Kidney glomerular epithelial cell (primary cell): ENCODE results near the gene CMIP.
"Not testable (repeated sequence)": the region's sequence is repeated elsewhere in the genome, so short reads cannot be mapped to it uniquely, and the experiment has no call there.

Experiments
- DNase-seq: peaks from one replicate; lab custom pipeline; 2025; lab: John Stamatoyannopoulos, UW

CMIP gene

GRCh38 chr16:81517629-81518438 lies 73.2 kb downstream of the CMIP start:
- no peak for DNase-seq

GRCh38 chr16:81518439-81518757 lies 73.8 kb downstream of the CMIP start:
- DNase-seq: no peak

- DNase-seq: no peak
These were observed 74.9 kb downstream of the CMIP start for GRCh38 chr16:81519301-81520150.

DNA sequence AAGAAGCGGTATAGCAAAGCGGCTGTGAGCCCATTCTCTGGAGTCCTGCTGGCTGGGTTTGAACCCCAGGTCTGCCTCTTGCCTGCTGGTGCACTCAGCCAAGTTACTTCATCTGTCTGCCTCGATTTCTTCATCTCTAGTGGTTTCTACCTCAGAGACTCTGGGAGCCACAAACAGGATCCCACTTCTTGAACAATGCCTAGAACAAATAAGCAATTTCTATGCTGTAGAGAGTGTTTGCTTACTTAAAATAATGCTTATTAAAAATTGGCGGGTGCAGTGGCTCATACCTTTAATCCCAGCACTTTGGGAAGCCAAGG lies 75.5 kb downstream of the CMIP start:
- DNase-seq: no peak

GRCh38 chr16:81520560-81521135 lies 76.0 kb downstream of the CMIP start:
- DNase-seq: no peak

DNA sequence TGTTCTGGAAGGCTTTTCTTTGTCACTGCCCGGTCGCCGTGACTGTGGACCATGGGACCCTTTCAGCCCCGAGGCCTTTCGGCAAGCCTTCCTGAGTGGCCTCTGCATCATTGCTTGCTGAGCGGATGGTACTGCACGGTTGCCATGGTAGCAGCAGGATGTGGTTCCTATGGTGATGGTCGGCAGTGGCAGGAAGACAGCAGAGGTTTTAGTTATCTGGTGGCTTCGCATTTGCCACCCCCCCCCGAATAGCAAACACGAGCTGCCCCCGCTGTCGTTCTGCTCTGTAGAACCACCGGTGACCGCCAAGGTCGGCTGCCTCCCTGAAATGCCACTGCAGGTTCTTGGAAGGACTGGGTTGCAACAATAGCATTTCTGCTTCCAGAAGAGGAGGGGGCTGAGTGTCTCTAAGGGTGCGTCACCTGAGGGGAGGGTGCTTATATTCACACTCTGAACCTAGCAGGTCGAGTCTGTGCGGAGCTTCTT lies 76.6 kb downstream of the CMIP start:
- peak; percentile 35 for DNase-seq

DNA sequence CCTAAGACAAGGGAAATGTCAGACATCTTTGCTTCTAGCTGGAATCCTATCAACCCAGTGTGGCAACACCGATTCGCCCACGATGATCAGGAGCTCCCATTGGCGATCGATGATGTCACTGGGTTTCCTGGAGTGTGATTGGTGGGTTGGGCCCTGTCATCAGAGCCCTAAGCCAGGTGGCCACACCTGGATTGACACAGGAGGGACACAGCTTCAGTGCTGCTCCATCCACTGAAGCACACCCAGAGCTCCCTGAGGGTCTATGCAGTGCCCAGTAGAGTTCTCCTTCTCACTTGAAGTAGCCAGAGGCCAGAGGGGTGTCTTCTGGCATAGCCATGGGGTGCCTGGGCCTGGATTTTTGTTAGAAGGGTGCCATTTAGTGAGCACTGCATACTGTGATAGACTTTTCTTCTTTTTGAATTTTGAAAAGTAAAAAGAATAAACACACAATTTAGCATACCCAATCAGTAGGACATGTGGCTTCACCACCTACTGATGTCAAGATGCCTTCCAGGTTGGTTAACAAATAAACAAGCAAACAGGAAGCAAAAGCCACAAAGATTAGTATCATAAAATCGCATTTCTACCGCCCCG lies 77.6 kb downstream of the CMIP start:
- no peak for DNase-seq

- DNase-seq: not testable (repeated sequence)
These were observed 78.2 kb downstream of the CMIP start for GRCh38 chr16:81522851-81523250.

DNA sequence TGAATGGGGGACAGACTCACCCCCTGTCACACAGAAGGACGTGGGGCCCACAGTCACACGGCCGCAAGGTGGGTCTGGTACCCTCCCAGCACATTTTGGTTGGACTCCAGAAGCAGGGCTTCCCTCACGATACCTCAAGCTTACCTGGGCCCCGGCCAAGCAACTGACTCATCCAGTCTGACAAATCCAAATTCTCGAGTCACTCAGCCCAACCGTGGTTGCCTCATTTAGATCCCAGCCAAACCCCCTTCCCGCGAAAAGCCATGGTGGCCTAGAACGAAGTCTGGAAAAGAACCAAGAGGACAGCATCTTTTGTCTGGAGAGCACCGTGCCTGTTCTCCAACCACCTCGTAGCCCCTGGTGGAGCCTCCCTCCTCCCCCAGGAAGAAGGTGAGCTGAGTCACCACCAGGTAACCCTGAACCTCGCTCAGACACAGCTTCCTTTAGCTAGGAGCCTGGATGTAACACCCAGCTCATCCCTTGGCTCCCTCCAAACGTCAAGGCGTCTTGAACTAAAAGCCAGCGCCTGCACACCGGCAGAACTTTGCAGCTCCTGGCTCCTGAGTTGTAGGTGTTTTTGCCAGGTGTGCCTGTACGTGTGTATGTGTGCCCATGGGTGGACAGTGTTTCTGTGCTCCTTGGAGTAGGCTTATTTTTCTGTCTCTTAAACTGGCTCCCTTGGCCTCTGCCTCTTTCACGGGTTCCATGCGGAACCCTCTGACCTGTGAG lies 78.9 kb downstream of the CMIP start:
- DNase-seq: peak; percentile 29

GRCh38 chr16:81524382-81524781 lies 79.8 kb downstream of the CMIP start:
- no peak for DNase-seq

- DNase-seq: not testable (repeated sequence)
These were observed 80.3 kb downstream of the CMIP start for GRCh38 chr16:81524885-81525284.

DNA sequence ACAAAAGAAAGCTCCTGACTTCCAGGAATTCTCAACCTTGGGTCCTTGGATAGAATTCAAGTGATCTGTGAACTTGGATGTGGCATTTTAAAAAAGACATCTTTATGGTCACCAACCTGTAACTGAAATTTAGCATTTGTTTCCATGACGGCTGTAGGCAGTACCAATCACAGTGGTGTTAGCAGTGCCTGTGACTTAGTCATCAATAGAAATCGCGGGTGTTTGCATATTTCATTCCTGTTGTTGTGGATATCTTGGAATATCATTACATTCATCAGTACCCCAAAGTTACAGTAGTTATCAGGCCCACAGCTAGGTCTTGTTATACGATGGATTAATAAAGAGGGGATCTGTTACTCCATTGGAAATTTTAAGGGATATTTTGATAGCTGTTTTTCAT lies 81.6 kb downstream of the CMIP start:
- DNase-seq: no peak

- DNase-seq: no peak
These were observed 82.3 kb downstream of the CMIP start for GRCh38 chr16:81526935-81527334.

GRCh38 chr16:81527477-81528178 lies 83.0 kb downstream of the CMIP start:
- DNase-seq: no peak

DNA sequence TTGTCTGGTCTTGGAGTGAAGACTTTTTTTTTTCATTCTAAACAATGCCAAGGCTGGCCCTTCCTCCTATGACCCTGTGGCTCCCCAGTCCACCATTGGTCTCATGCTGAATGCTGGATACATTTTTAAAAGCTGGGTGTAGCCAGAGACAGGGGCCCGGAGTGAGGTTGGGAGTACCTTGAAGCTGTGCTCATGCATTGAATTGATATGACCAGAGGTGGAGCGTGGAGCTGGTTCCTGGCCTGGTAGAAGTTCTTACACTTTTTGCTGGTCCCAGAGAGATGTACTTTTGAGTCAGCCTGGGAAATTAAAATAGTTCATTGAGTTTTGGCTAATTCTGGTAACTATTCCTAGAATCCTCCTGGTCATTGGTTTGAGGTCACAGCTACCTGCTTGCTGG lies 83.6 kb downstream of the CMIP start:
- no peak for DNase-seq

GRCh38 chr16:81530296-81530721 lies 85.7 kb downstream of the CMIP start:
- no peak for DNase-seq

DNA sequence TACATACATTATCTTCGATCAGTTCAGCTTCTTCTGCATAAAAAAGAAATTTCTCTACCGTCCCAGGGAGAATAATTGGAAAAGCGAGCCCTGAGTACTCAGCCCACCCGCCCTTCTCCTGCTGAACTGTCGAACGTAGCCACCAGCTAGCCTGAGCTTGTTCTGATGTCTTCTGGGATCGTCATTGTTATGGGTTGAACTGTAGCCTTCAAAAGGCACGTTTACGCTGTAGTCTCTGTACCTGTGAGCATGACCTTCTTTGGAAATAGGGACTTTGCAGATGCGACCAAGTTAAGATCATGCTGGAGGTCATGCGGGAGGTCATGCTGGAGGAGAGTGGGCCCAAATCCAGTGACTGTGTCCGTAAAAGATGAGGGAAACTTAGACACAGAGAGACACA lies 86.2 kb downstream of the CMIP start:
- DNase-seq: no peak

DNA sequence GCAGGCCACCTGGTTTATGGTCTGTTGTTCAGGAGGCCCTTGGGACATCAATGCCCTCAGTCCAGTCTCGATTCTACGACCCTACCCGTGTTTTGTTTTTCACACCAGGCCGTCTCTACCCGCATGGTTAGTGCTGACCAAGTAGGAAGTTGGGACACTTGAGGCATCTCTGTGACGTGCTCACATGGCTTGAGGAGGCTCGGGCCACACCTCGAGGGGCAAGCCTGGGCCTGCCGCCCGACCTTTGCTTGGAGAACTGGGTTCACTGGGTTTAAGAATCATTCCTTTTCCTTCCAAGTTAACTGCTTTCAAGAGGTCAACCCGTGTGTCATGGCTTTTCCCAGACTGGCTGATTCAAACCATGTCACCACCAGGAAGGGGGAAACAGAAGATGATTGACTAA lies 86.8 kb downstream of the CMIP start:
- DNase-seq: no peak

DNA sequence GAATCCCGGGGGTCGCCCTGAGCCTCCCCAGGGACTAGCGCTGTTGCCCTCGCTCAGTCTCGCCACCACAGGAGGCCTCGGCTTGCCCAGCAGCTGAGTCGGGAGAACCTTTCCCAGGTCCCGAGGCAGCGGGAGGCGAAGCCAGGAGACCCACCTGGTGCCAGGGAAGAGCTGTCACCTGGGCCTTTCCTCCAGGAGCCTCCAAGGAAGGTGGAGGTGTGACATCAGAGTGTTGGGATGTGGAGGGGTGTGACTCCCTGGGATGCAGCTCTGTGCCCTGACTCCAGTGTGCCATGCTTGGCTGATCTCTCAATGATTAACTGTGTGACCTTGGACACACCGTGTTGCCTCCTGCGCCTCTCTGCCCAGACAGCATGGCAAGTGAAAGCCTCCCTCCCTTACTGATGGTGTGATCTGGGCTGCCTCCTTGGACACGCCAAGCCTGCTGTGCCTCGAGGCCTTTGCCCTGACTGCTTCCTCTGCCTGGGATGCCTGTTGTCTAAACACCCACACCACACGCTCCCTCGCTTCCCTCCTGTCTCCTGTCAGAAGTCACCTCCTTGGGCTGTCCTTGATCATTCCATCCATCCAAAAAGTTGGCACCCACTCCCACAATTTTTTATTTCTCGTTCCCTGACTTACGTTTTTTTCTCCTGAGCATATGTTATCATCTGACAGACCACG lies 88.0 kb downstream of the CMIP start:
- peak; percentile 98 for DNase-seq

- DNase-seq: no peak
These were observed 88.5 kb downstream of the CMIP start for GRCh38 chr16:81533175-81533507.
